Pancreas (tissue), 10 donors: ENCODE measurements around the gene IPO7. TPM values are rescaled to one million over a fixed set of nuclear protein-coding genes. Genes with fewer than 3 reads are reported as not detected.
"Not testable (repeated sequence)": the region's sequence is repeated elsewhere in the genome, so short reads cannot be mapped to it uniquely, and the experiment has no call there.

ENCODE experiments used
- ATAC-seq, 4 donors: fragments of 200-7000 bp; cut with Tn5 transposase; one replicate each; pipeline versions ENCODE4 v1.8.0 to v1.9.1; 2020; ENCODE audit warnings: mild to moderate bottlenecking in 4 of 4, moderate library complexity in 4 of 4
- DNase-seq, 6 donors: peaks; one replicate each; pipeline ENCODE4 v3.0.0-alpha.2; 2020
- FAIRE-seq: peaks from 2 replicates; lab custom pipeline; 2012; peaks lifted over from hg19 to GRCh38; lab: Jason Lieb, UNC
- H3K27ac ChIP-seq, 4 donors: fragments of 200-600 bp; sonication (generic); 1 replicate in 3 of 4; 2 replicates in 1 of 4; pipeline versions ENCODE4 v1.5.0 to v1.8.0; 2020
- H3K27me3 ChIP-seq, 4 donors: fragments of 200-600 bp; one replicate each; pipeline ENCODE4 v1.8.0; 2021
- H3K36me3 ChIP-seq, 3 donors: fragments of 200-600 bp; sonication (generic) in 1 of 3; one replicate each; pipeline versions ENCODE4 v1.5.0 to v1.8.0; 2020 to 2021
- H3K4me1 ChIP-seq, 3 donors: fragments of 200-600 bp; one replicate each; pipeline ENCODE4 v1.8.0; 2021
- H3K4me3 ChIP-seq, 4 donors: fragments of 200-600 bp; sonication (generic) in 2 of 4; one replicate each; pipeline versions ENCODE4 v1.5.0 to v1.8.0; 2020 to 2021
- H3K9me3 ChIP-seq, 4 donors: fragments of 200-600 bp; one replicate each; pipeline ENCODE4 v1.8.0; 2021
- WGBS, 2 donors: extraction: QIAGEN DNeasy Blood & Tissue Kit; methylation state at CpG; one replicate each; pipeline ENCODE4 v1.1.7; 2013; 5-methylcytosine and 5-hydroxymethylcytosine counted together
- intact Hi-C, 3 donors: fragments of 100-400 bp; cut with DNase I; formaldehyde crosslinking; loops; one replicate each; pipeline versions ENCODE4 v1.11.1 to v1.14.2; 2022
- polyA plus RNA-seq, 2 donors: library from polyadenylated mRNA; stranded (reverse); fragments of 200-250 nt; gene quantifications; one replicate each; pipeline ENCODE4 v1.2.3, GENCODE V29; 2013
- total RNA-seq, 6 donors: library from RNA; stranded (reverse); fragmentation: NEBNext Ultra II Directional in 4 of 6; extraction: Animal tissue kit (Norgen Biotek cat#: 25700) in 4 of 6; gene quantifications; one replicate each; pipeline versions ENCODE4 v1.2.1 to v1.2.4, GENCODE V29; 2021 to 2023
- TF ChIP-seq, protein P1 (sequence below), 4 donors: fragments of 200-600 bp; sonication (generic) in 3 of 4; IDR thresholded peaks; one replicate each; pipeline versions ENCODE4 v1.5.0 to v1.8.0; 2021; ENCODE audit warnings: antibody characterized with exemption in 4 of 4
- donor health status: healthy with polysubstance abuse.
- donor health status: DM: no; HTN: no; CAD: no; lungs with moderate emphysema.
- donor health status: DM: no; HTN: no; CAD: no.
- donor health status: control.
- donor health status: control.
- donor health status: Bipolar disorder and iron deficiency.
- donor health status: DM: yes; HTN: yes; CAD: no.
- donor health status: DM: no; HTN: no; CAD: no.
- donor health status: DM: no; HTN: no; CAD: no.
- donor health status: DM: yes; HTN: yes; CAD: no.

The IPO7 gene
- total and polyA plus RNA-seq, 8 donors, result 12.7 to 64.1 (median 42.9) TPM

DNA sequence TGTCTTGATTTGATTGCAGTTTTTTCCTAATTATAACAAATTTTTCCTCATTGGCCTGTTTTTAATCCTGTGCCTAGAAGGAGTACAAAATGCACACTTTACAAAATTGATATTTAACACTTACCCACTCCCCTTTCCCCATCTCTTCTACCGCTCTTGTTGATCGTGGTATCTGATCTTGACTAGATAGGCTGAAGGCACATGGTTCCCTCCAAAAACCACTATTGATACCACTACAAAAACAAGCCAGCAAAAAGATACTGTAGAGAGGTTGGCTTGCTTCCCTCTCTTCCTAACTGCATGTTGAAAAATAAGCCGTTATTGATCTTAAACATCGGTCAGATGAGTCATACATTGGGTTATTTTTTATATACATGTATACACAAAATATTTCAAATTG is 61.8 kb downstream of the IPO7 start:
- no peaks in the 10 kb centered on the region for H3K9me3 ChIP-seq
- H3K27ac ChIP-seq, result no peak overlapping the region
- TF ChIP-seq, protein P1, sequence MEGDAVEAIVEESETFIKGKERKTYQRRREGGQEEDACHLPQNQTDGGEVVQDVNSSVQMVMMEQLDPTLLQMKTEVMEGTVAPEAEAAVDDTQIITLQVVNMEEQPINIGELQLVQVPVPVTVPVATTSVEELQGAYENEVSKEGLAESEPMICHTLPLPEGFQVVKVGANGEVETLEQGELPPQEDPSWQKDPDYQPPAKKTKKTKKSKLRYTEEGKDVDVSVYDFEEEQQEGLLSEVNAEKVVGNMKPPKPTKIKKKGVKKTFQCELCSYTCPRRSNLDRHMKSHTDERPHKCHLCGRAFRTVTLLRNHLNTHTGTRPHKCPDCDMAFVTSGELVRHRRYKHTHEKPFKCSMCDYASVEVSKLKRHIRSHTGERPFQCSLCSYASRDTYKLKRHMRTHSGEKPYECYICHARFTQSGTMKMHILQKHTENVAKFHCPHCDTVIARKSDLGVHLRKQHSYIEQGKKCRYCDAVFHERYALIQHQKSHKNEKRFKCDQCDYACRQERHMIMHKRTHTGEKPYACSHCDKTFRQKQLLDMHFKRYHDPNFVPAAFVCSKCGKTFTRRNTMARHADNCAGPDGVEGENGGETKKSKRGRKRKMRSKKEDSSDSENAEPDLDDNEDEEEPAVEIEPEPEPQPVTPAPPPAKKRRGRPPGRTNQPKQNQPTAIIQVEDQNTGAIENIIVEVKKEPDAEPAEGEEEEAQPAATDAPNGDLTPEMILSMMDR (IDR thresholded peaks at IDR 0.05), result no peak
- no peak overlapping the region for H3K4me3 ChIP-seq
- no peak for ATAC-seq
- no peaks in the 10 kb centered on the region for H3K27me3 ChIP-seq
- intact Hi-C loops, result no loop called here
- no peak for DNase-seq
- WGBS, 2 donors, result 76 to 78% methylated on average over 4 of the region's 4 CpGs
- H3K4me1 ChIP-seq, result no peaks in the 10 kb centered on the region
- peaks cover 0 to 23% (median 11%) of the 10 kb centered on the region in 3 donors for H3K36me3 ChIP-seq
- FAIRE-seq, result no peak

DNA sequence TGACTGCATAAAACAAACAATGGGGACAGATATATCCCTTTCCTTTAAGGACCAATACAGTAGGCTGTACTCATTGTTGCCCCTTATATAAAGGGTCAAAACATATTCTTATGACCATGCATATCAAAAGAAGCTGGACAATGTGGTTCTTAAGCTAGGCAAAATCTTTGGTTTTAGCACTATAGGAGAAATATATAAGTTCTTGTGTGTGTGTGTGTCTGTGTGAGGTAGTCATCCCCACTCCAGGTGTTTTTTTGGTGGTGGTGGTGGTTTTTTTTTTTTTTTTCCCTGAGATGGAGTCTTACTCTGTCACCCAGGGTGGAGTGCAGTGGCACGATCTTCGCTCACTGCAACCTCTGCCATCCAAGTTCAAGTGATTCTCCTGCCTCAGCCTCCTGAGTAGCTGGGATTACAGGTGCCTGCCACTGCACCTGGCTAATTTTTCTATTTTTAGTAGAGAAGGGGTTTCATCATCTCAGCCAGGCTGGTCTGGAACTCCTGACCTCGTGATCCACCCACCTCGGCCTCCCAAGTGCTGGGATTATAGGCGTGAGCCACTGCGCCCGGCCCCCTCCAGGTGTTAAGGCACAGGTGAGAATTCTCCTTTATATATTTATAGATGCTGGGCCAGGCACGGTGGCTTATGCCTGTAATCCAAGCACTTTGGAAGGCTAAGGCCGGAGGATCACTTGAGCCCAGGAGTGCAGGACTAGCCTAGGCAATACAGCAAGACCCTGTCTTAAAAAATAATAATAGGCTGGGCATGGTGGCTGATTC is 64.3 kb downstream of the IPO7 start:
- ATAC-seq, result no peak
- intact Hi-C loops, result no loop called here
- 98 to 99% methylated on average over 9 of the region's 9 CpGs for WGBS, 2 donors
- Histone ChIP-seq H3K9me3 (no peaks in the 10 kb centered on the region), H3K4me3 (no peak overlapping the region), H3K4me1 (no peaks in the 10 kb centered on the region), H3K27me3 (no peaks in the 10 kb centered on the region), H3K36me3 (peaks cover 0 to 4% (median 0%) of the 10 kb centered on the region in 3 donors), H3K27ac (no peak overlapping the region)
- FAIRE-seq, result no peak
- no peak for DNase-seq
- TF ChIP-seq, protein P1 (IDR thresholded peaks at IDR 0.05), result no peak

DNA sequence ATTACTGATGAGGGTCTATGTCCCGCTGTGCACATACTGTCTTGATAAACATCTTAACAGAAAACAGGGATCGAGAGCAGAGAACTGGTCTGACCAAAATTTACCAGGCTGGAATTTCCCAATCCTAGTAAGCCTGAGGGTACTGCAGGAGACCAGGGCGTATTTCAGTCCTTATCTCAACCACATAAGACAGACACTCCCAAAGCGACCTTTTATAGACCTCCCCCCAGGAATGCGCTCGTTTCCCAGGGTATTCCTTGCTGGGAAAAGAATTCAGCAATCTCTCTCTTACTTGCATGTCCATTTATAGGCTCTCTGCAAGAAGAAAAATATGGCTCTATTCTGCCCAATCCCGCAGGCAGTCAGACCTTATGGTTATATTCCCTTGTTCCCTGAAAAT is 67.6 kb downstream of the IPO7 start:
- not testable (repeated sequence) for H3K27me3 ChIP-seq, ATAC-seq
- WGBS, 2 donors, result 88% methylated on average over 7 of the region's 7 CpGs

DNA sequence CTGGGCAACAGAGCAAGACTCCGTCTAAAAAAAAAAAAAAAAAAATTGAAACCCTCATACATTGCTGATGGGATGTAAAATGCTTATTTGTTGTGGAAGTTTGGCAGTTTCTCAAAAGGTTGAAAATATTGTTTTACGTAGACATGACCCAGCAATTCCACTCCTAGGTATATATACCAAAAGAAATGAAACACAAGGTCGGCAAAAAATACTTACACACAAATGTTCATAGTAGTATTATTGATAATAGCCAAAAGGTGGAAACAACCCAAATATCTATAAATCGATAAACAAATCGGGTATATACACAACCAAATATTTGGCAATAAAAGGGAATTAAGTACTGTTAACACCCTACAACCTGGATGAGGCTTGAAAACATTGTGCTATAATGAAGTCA is 71.3 kb downstream of the IPO7 start:
- DNase-seq (no peak), ATAC-seq (no peak), FAIRE-seq (no peak)
- peaks cover 0 to 8% (median 4%) of the 10 kb centered on the region in 3 donors for H3K4me1 ChIP-seq
- 84 to 86% methylated on average over 5 of the region's 5 CpGs for WGBS, 2 donors
- H3K36me3 ChIP-seq, result no peaks in the 10 kb centered on the region
- H3K27ac ChIP-seq, result no peak overlapping the region
- no peaks in the 10 kb centered on the region for H3K27me3 ChIP-seq
- intact Hi-C loops, result loop anchor here in 1 of 3 donors (10.0 kb wide), 1 partner anchor 61 kb away; no protein-coding TSS in a partner anchor
- H3K9me3 ChIP-seq, result no peaks in the 10 kb centered on the region
- TF ChIP-seq, protein P1 (IDR thresholded peaks at IDR 0.05), result no peak
- no peak overlapping the region for H3K4me3 ChIP-seq

More for the DNA sequence above, 67.6 kb downstream of the IPO7 start:
- DNase-seq, H3K27ac ChIP-seq, H3K36me3 ChIP-seq, FAIRE-seq, H3K4me1 ChIP-seq, H3K4me3 ChIP-seq, H3K9me3 ChIP-seq: not testable (repeated sequence)
- intact Hi-C loops, result loop anchor here in 1 of 3 donors (10.0 kb wide), 1 partner anchor 57 kb away; no protein-coding TSS in a partner anchor

DNA sequence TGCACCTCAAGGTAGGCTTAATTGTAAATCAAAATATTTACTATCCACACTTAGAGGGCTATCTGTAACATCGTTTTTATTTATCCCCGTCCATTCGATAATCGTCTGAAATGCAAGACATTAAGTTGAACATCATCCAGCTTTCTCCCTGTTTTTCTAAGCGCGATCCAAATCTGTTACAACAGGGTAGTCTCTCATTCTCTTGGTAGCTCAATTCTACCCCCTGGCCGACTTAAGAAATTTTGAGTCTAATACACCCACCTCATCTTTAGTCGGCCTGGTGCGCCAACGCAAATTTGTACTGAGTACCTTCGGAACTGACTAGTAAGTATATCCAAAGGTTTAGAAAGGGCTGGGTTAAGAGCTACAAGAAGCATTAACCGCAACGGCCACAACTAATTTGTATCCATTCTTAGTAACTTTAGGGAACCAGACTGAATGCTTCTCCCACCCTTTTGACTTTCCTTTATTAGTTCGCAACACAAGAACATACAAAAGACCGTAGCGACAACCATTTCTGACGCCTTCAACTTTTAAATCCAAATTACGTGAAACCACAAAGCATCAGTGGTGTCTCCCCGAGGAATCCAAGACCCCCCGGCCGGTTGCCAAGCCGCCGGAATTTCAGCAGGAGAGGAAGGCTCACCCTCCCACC is 75.3 kb downstream of the IPO7 start:
- WGBS, 2 donors, result 0 to 1% methylated on average over 23 of the region's 23 CpGs
- Histone ChIP-seq H3K4me1 (peaks cover 0 to 16% (median 12%) of the 10 kb centered on the region in 3 donors), H3K27ac (peak overlapping the region; percentile 86 to 99 (median 96)), H3K9me3 (no peaks in the 10 kb centered on the region), H3K4me3 (peak overlapping the region; percentile 68 to 90 (median 81)), H3K27me3 (no peaks in the 10 kb centered on the region), H3K36me3 (no peaks in the 10 kb centered on the region)
- FAIRE-seq (no peak), DNase-seq (no peak), ATAC-seq (no peak)
- intact Hi-C loops, result loop anchor here in 1 of 3 donors (10.0 kb wide), 1 partner anchor 65 kb away; no protein-coding TSS in a partner anchor
- TF ChIP-seq, protein P1 (IDR thresholded peaks at IDR 0.05), result no peak
